Measurements from ENCODE around the gene OGA.

The OGA gene

DNA sequence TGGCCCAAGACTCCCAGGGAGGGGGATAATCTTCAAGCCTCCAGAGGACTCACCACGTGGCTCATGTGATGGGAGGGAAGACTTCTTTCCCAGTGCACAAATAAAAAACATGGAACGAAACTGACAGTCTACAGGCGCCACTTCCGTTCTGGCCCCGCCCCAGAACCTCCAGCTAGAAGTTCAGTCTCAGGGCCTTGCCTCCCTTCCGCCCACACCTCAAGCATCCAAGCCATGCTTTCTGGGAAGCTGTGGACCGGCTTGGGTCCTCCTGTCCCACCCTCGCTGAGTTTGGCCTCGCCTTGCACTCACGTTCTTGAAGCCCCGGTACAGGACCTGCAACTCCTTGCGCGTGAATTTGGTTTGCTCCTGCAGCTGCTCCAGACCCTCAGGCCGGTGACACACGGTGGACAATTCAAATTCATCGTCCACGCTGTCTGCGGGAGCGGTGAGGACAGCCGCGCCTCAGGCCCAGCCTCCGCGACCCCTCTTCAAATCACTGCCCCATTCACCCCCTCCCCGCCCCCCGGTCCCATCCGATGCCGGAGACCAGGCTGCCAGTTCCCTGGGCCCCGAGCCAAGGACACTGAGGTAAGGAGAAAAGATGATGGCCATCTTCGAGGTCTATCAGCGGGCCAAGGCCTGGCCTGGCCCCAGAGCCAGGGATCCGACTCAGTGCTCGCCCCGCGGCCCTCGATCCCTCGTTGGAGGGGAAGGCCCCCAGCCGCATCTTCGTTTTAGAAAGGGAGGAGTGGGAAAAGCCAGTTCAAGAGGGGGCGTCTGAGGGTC lies 10.7 kb upstream of the OGA start:
- H3K27me3 Mint-ChIP-seq: no peaks in the 10 kb centered on the region
- H3K9me3 Mint-ChIP-seq: no peaks in the 10 kb centered on the region
- no peak overlapping the region for H3K4me3 Mint-ChIP-seq
- H3K36me3 Mint-ChIP-seq (ENCODE audit: low read depth): peaks cover 5% of the 10 kb centered on the region
- no peak overlapping the region for H3K27ac Mint-ChIP-seq
- H3K4me1 Mint-ChIP-seq (ENCODE audit: low read depth): peaks cover 36% of the 10 kb centered on the region

DNA sequence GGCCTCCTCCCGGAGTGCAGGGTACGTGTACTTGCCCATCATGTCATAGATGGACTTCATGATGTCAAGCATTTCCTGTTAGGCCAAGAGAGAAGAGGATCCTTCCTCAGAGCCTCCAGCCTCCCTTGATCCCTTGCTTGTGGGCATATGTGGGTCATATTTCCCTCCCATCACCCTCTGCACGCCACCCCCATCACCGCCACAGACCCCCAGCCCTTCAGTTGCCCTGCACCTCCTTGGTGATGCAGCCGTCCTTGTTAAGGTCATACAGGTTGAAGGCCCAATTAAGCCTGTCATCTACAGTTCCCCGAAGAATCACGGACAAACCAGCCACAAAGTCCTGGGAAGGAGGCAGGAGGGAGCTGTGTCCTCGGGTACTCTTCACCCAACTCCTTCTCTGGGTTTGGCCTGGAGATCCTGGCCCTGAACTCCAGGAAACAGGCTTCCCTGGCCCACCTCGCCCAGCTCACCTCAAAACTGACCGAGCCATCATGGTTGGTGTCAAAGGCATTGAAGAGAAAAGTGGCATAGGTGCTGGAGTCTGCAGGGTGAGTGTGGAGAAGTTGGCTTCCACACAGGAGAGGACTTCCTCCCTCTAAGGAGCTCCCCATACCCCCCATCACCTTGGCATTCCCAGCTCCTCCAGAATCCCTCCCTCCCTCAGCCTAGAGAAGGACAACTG lies 9.8 kb upstream of the OGA start:
- Mint-ChIP-seq H3K27ac (no peak overlapping the region), H3K4me3 (no peak overlapping the region), H3K27me3 (no peaks in the 10 kb centered on the region), H3K9me3 (no peaks in the 10 kb centered on the region), H3K36me3 (ENCODE audit: low read depth) (peaks cover 5% of the 10 kb centered on the region), H3K4me1 (ENCODE audit: low read depth) (peaks cover 29% of the 10 kb centered on the region)

DNA sequence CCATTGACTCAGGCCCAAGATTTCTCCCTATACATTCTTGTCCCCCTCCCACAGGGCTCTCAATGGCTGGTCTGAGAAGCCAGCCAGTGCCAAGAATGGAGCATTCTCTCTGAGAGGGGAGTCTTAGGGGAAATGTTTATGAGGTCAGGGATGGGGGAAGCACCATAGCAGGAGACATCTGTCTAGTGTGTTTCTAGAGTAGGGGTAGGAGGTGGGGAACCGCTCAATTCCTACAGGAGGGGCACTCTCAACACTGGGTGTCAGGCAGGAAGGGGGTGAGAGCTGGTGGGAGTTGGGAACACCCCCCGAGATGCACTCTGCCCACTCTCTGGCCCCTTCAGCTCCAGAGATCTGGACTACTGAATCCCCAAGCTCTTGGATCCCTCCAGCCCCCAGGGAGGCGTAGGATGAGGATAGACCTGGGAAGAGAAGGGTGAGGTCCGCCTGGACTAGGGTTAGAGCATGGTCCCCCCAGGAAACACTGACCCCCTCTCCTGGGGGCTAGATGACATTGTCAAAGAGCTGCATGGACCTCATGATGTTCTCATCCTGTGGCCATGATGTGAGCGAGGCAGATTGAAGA lies 8.7 kb upstream of the OGA start:
- no peak overlapping the region for H3K4me3 Mint-ChIP-seq
- H3K27ac Mint-ChIP-seq: no peak overlapping the region
- H3K9me3 Mint-ChIP-seq: no peaks in the 10 kb centered on the region
- H3K36me3 Mint-ChIP-seq (ENCODE audit: low read depth): peaks cover 5% of the 10 kb centered on the region
- H3K27me3 Mint-ChIP-seq: no peaks in the 10 kb centered on the region
- peaks cover 28% of the 10 kb centered on the region for H3K4me1 Mint-ChIP-seq (ENCODE audit: low read depth)

DNA sequence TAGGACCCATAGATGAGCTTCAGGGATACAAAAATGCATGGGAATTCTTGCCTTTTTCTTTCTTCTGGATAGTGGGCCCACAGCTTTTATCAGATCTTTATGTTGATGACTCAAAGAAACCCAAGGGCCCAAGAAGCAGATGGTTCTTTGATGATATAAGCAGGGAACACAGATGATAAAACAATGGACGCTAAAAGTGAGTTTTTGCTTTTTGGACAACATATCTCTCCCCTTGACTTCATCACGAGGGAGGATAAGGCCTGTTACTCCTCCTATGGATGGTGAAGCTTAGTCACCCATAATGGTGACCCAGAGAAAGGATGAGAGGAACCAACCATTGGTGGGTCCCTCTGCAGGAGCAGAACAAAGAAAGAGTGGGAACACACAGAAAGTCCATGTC lies 6.5 kb upstream of the OGA start:
- Mint-ChIP-seq H3K4me1 (ENCODE audit: low read depth) (peaks cover 20% of the 10 kb centered on the region), H3K27ac (no peak overlapping the region), H3K9me3 (no peaks in the 10 kb centered on the region), H3K27me3 (no peaks in the 10 kb centered on the region), H3K4me3 (no peak overlapping the region), H3K36me3 (ENCODE audit: low read depth) (peaks cover 8% of the 10 kb centered on the region)

DNA sequence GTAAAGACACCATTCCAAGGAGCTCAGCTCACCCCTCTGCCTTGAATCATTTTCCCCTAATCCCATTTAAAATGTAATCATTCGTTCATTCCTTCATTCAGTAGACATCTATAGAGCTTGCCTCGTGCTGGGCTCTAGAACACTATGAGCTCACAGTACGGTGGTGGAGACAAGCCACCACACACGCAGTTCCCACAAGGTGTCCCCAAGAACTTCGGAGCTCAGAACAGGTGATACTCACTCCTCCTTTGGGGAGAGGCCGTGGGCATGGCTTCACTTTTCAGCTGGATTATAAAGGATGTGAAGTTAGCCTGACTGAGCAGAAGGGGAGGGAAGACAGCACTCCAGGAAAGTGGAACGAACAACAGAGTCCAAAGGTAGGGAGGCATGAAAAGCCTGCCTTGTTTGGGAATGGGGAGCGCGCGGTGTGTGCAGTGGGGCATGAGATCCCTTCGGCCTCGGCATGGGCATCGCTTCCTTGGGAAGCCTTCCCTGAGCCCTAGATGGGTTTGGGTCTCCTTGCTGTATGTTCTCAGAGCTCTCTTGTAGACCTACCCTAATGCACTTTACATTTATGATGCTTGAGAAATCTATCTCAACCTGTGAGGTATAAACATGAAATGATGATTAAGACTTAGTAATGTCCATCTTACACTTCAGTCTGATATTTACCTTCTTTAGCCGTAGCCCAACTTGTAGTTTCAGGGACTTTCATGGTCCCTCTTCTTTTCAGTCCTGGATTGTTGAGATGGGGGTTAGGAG lies 809 bp upstream of the OGA start:
- no peaks in the 10 kb centered on the region for H3K9me3 Mint-ChIP-seq
- H3K4me1 Mint-ChIP-seq (ENCODE audit: low read depth): peaks cover 41% of the 10 kb centered on the region
- peak overlapping the region; percentile 90 for H3K4me3 Mint-ChIP-seq
- H3K36me3 Mint-ChIP-seq (ENCODE audit: low read depth): peaks cover 22% of the 10 kb centered on the region
- no peaks in the 10 kb centered on the region for H3K27me3 Mint-ChIP-seq
- H3K27ac Mint-ChIP-seq: peak overlapping the region; percentile 98

DNA sequence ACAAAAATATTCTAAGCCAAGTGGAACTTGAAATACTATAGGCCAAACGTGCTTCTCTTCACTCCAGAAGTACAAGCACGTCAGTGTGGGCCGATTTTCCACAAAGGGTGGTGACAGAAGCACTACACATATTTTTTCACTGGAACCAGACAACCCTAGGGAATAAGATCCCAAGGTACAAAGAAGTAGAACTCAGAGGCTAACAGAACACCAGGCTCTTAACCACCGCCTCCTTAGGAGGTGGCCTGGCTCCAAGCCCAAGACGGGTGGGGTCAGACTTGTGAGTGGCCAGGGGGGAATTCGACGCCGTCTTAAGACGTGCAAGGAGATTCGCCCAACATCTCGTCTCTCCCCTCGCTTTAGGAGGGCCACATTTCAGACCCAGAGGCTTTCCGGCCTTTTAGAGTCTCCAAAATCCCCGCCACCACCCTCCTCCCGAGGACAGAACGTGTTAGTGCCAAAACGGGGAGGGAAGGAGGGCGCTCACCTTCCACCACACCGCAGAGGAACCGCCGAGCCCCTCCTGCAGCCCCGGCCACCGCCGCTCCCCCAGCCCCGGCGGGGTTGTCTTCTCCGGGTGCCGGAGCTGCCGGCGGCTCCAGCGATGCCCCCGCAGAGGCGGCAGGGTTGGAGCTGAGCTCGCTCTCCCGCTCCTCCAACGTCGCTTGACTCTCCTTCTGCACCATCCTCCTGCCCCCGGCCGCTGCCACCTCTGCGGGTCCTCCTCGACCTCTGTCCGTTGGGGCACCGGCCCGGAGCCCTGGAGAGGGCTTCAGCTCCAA lies 716 bp downstream of the OGA start:
- Mint-ChIP-seq H3K27me3 (no peaks in the 10 kb centered on the region), H3K36me3 (ENCODE audit: low read depth) (peaks cover 35% of the 10 kb centered on the region), H3K4me1 (ENCODE audit: low read depth) (peaks cover 56% of the 10 kb centered on the region), H3K9me3 (no peaks in the 10 kb centered on the region), H3K4me3 (peak overlapping the region; percentile 90), H3K27ac (peak overlapping the region; percentile 98)

DNA sequence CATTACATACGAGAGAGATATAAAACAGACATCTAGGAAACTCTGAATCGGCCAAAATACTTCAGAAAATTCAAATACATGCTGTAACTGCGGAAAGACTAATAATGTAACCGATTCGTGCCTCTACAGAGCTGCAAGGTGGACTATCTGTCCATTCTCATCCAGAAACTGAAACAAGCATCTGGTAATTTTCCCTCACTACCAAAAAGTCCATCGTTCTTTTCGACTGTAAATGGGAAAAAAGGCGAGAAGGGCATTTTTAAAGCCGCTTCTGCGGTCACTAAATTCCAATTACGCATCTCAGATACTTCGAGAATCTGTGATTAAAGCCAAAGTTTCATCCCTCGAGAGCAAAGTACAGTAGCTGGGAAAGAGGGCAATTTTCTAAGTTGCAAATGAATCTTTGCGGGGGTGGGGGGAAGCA lies 1.3 kb downstream of the OGA start:
- Mint-ChIP-seq H3K27me3 (no peaks in the 10 kb centered on the region), H3K9me3 (no peaks in the 10 kb centered on the region), H3K4me3 (peak overlapping the region; percentile 90), H3K4me1 (ENCODE audit: low read depth) (peaks cover 58% of the 10 kb centered on the region), H3K27ac (peak overlapping the region; percentile 98), H3K36me3 (ENCODE audit: low read depth) (peaks cover 39% of the 10 kb centered on the region)

DNA sequence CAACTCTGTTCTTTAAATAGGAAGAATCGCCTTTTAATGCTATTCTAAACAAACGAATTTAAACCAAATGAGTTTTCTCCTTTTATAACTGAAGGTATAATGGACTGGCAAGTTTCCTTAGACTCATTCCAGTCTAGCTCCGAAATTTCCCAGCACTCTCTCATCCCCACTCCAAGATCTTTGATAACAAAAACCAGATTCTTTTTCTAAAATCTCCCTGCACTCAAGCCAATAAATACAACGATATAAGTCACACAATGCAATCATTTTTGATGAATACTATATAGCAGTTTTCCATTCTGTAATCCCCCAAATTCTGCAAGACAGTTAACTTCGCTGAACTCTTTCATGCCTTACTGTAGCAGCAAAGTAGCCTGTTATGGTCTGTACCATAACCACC lies 1.9 kb downstream of the OGA start:
- Mint-ChIP-seq H3K4me3 (peak overlapping the region; percentile 90), H3K9me3 (no peaks in the 10 kb centered on the region), H3K27me3 (no peaks in the 10 kb centered on the region), H3K4me1 (ENCODE audit: low read depth) (peaks cover 59% of the 10 kb centered on the region), H3K36me3 (ENCODE audit: low read depth) (peaks cover 44% of the 10 kb centered on the region), H3K27ac (peak overlapping the region; percentile 98)

DNA sequence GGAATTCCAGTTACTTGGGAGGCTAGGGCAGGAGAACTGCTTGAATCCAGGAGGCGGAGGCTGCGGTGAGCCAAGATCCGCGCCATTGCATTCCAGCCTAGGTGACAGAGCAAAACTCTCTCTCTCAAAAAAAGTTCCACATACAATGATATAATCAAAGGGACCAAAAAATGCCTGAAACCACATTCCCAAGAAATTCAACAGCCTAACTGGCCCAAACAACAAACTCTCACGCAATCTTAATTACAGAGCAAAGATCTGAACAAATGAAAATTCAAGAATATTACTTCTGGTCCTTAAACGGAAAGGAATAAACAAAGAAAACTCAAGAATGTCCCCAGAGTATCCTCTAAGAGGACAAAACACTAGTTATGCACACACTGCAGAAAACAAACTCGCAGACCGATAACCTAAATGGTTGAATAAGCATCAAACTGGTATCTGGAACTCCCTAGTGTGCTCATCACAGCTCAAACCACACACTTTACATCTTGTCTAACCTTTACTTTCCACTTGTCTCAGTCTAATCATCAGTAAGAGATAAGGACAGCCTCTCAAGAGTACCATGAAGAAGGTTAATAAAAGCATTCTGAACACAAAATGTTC lies 3.7 kb downstream of the OGA start:
- no peaks in the 10 kb centered on the region for H3K9me3 Mint-ChIP-seq
- H3K4me1 Mint-ChIP-seq (ENCODE audit: low read depth): peaks cover 61% of the 10 kb centered on the region
- no peaks in the 10 kb centered on the region for H3K27me3 Mint-ChIP-seq
- peak overlapping the region; percentile 98 for H3K27ac Mint-ChIP-seq
- H3K36me3 Mint-ChIP-seq (ENCODE audit: low read depth): peaks cover 53% of the 10 kb centered on the region
- peak overlapping the region; percentile 90 for H3K4me3 Mint-ChIP-seq

DNA sequence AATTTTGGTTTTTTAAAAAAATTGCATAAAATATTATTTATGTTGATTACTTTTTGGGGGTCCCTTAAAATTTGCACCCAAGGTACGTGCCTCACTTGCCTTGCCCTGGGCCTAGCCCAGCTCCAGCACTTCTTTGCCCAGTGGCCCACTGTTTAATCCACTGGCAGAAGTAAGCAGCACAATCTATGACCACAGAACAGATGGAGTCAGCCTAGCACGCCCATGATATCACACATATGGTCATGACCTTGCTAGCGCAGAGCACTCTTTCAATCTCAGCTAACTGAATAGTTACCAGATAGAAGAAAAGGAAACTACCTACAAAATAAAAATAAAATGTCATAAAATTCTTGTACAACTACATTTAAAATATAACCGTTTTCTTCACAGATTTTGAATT lies 5.6 kb downstream of the OGA start:
- Mint-ChIP-seq H3K27me3 (no peaks in the 10 kb centered on the region), H3K36me3 (ENCODE audit: low read depth) (peaks cover 65% of the 10 kb centered on the region), H3K4me1 (ENCODE audit: low read depth) (peaks cover 58% of the 10 kb centered on the region), H3K4me3 (no peak overlapping the region), H3K27ac (peak overlapping the region; percentile 4), H3K9me3 (no peaks in the 10 kb centered on the region)

DNA sequence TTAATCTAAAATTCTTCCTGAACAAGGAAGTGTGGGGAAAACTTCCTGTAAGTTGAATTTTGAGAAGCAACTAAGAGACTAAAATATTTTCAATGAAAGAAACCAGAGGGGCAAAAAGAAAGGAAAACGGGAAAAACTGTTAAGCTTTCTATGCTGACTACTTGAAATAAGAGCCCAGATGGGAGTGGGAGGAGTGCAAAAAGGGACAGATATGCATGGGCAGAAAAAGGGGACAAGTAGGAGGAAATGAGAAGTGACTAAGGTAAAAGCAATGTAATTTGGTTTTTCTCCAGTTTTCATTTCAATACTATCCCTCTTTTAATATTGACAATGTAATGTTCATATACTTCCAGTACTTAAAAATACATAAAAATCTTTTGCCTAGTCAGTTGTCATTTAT lies 11.1 kb downstream of the OGA start:
- H3K4me3 Mint-ChIP-seq: no peak overlapping the region
- peaks cover 38% of the 10 kb centered on the region for H3K4me1 Mint-ChIP-seq (ENCODE audit: low read depth)
- peaks cover 53% of the 10 kb centered on the region for H3K36me3 Mint-ChIP-seq (ENCODE audit: low read depth)
- no peaks in the 10 kb centered on the region for H3K27me3 Mint-ChIP-seq
- no peaks in the 10 kb centered on the region for H3K9me3 Mint-ChIP-seq
- H3K27ac Mint-ChIP-seq: peak overlapping the region; percentile 51

DNA sequence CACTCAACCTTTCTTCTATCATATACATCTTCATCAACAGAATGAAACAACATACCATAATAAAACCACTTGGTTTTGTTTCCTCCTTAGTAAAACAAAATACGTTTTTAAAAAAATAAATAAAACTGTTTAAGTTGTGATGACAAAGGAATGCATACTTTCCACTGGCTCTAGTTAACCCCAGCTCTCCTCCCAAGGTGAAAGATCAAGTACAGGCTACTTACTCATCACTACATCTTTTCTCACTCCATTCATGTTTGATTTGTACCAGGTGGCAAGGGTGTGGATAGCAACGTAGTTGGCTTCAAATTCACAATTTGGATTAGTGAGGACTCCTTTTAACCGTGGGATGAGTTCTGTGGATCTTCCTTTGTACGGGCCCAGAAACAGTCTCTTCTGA lies 14.7 kb downstream of the OGA start:
- no peak overlapping the region for H3K4me3 Mint-ChIP-seq
- no peaks in the 10 kb centered on the region for H3K9me3 Mint-ChIP-seq
- H3K4me1 Mint-ChIP-seq (ENCODE audit: low read depth): peaks cover 31% of the 10 kb centered on the region
- H3K27me3 Mint-ChIP-seq: no peaks in the 10 kb centered on the region
- no peak overlapping the region for H3K27ac Mint-ChIP-seq
- H3K36me3 Mint-ChIP-seq (ENCODE audit: low read depth): peaks cover 55% of the 10 kb centered on the region

DNA sequence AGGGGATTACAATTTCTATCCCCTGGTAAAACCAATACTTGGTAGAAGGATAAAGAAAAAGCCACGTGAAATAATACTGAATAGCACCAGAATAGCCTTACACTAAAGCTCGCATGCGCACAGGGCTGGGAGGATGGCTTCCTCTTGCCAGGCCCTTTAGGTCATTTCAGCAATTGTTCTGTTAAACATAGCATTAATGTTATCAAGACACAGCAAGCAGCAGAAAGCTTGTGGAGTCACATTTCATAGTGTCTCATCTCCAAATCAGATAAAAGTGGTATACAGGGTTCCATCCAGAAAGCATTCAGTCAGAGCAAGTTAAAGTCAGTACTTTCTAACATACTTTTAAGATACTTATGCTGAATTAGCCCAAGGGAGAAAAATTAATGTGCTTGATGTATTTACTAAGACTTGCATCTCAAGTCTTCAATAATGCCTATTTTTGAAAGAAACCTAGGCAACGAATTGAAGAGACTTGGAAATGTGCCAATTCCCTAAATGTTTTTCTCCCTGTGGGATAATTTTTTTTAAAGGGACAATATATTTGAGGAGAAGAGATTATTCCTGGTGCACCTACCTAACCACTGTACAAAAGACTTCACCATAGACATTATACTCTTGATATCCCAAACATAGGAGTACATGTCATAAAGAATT lies 20.7 kb downstream of the OGA start:
- H3K4me3 Mint-ChIP-seq: no peak overlapping the region
- H3K9me3 Mint-ChIP-seq: no peaks in the 10 kb centered on the region
- H3K36me3 Mint-ChIP-seq (ENCODE audit: low read depth): peaks cover 83% of the 10 kb centered on the region
- H3K4me1 Mint-ChIP-seq (ENCODE audit: low read depth): peaks cover 23% of the 10 kb centered on the region
- H3K27ac Mint-ChIP-seq: no peak overlapping the region
- H3K27me3 Mint-ChIP-seq: no peaks in the 10 kb centered on the region

Data from stimulated activated naive CD8-positive, alpha-beta T cell treated with anti-CD3 and anti-CD28 coated beads, Interleukin-15, Interleukin-2, amounts not matched to agents 100 ng/mL and 50 ng/mL, for 24 hours (primary cell).